Measurements from ENCODE around the gene RNH1.

GRCh38 chr11:489610-490185 is 17.3 kb downstream of the RNH1 start:
- TF ChIP-seq EZH2 (IDR thresholded peaks at IDR 0.05) = no peak
- TF ChIP-seq POLR2AphosphoS5 (IDR thresholded peaks at IDR 0.05; ENCODE audit: borderline replicate concordance, low read depth, low read length) = no peak
- no peak for TF ChIP-seq FOXP2 (optimal IDR thresholded peaks at IDR 0.05; ENCODE audit: control extremely low read depth, extremely low read length, insufficient read depth)

Data from SK-N-MC (cell line).